DMS114 treated with DMSO at 0.1 percent for 48 hours (cell line): ENCODE results near the gene ZFYVE27.

Experiments used
- DNase-seq: peaks from one replicate; lab custom pipeline; 2025; ENCODE audit not compliant: unreplicated experiment; lab: John Stamatoyannopoulos, UW

Gene ZFYVE27

GRCh38 chr10:97743169-97743943 is 6.4 kb downstream of the ZFYVE27 start:
- no peak for DNase-seq

- DNase-seq: no peak
Observed at GRCh38 chr10:97744405-97745035, 7.6 kb downstream of the ZFYVE27 start.

- DNase-seq: no peak
Observed at GRCh38 chr10:97747573-97747972, 10.6 kb downstream of the ZFYVE27 start.

GRCh38 chr10:97748116-97748515 is 11.2 kb downstream of the ZFYVE27 start:
- no peak for DNase-seq

- no peak for DNase-seq
Observed at GRCh38 chr10:97752956-97753355, 16.0 kb downstream of the ZFYVE27 start.

GRCh38 chr10:97754726-97755125 is 17.8 kb downstream of the ZFYVE27 start:
- no peak for DNase-seq

GRCh38 chr10:97755718-97756117 is 18.8 kb downstream of the ZFYVE27 start:
- DNase-seq: no peak

- DNase-seq: no peak
Observed at GRCh38 chr10:97757471-97757870, 20.5 kb downstream of the ZFYVE27 start.

- peak; percentile 75 for DNase-seq
Observed at GRCh38 chr10:97759158-97759887, 22.4 kb downstream of the ZFYVE27 start.

- no peak for DNase-seq
Observed at GRCh38 chr10:97759946-97760345, 23.0 kb downstream of the ZFYVE27 start.

- DNase-seq: no peak
Observed at GRCh38 chr10:97760461-97761257, 23.7 kb downstream of the ZFYVE27 start.

- DNase-seq: no peak
Observed at GRCh38 chr10:97761331-97761865, 24.5 kb downstream of the ZFYVE27 start.

GRCh38 chr10:97762056-97762455 is 25.1 kb downstream of the ZFYVE27 start:
- DNase-seq: no peak

- DNase-seq: no peak
Observed at GRCh38 chr10:97762816-97763215, 25.9 kb downstream of the ZFYVE27 start.

- DNase-seq: no peak
Observed at GRCh38 chr10:97763411-97763810, 26.5 kb downstream of the ZFYVE27 start.

- no peak for DNase-seq
Observed at GRCh38 chr10:97763947-97764346, 27.0 kb downstream of the ZFYVE27 start.

- DNase-seq: no peak
Observed at GRCh38 chr10:97764519-97764931, 27.6 kb downstream of the ZFYVE27 start.

GRCh38 chr10:97765201-97765600 is 28.3 kb downstream of the ZFYVE27 start:
- DNase-seq: no peak

- DNase-seq: no peak
Observed at GRCh38 chr10:97766106-97766810, 29.3 kb downstream of the ZFYVE27 start.
